22Rv1 (cell line): ENCODE results near the gene DNAJB8.

Experiments
- CTCF ChIP-seq: fragments of 450-650 bp; IDR thresholded peaks from 2 replicates; pipeline ENCODE4 v1.5.1; 2017; ENCODE audit warnings: mild to moderate bottlenecking
- ZFX ChIP-seq: fragments of 450-650 bp; IDR thresholded peaks from 2 replicates; pipeline ENCODE4 v1.6.1; 2017; ENCODE audit warnings: antibody characterized with exemption, borderline replicate concordance

- TF ChIP-seq CTCF: no peak
- TF ChIP-seq ZFX: no peak
These were observed 11.6 kb downstream of the DNAJB8 start for GRCh38 chr3:128455116-128455515.
